Measurements from ENCODE around the gene HK2.
"Not testable (repeated sequence)": the region's sequence is repeated elsewhere in the genome, so short reads cannot be mapped to it uniquely, and the experiment has no call there.

Gene HK2

DNA sequence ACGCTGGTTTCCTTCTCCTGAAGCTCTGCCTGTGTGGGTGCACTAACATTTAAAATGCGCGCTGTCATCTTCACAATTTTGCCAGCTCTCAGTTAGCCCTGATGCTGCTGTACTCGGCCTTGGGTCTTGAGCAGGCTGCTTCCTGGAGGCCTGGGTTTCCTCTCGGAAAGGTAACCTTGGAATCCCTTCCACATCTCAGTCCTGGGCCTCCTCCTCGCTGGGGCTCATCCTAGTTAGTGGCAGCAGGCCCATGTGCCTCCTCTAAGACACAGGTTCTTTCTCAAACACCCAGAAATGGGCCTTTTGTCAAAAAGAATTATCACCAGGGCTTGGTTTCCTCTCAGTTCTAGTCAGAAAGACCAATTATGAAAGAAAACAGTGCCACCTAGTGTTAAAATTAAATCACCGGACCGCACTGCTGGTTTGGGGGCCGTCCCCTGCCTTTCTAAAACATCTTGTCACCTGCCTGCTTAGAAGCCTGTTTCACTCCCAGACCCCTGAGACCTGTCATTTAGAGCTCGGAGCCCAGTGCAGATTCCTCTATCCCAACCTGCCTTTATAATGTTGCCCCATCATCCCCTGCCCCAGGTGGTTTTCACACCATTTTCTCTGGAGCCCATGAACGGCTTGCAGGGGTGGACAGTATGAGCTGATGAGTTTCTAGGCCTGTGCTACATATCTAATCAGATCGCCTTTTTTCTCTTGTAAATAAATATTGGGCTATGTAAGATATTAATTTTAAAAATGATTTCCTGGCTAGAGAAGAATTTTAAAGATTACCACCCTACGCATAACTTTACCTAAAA is 42.4 kb downstream of the HK2 start:
- peak in 1 of 2 donors; percentile 49 for DNase-seq (ENCODE audit: low read depth in 1 of 2, low spot score in 1 of 2)

DNA sequence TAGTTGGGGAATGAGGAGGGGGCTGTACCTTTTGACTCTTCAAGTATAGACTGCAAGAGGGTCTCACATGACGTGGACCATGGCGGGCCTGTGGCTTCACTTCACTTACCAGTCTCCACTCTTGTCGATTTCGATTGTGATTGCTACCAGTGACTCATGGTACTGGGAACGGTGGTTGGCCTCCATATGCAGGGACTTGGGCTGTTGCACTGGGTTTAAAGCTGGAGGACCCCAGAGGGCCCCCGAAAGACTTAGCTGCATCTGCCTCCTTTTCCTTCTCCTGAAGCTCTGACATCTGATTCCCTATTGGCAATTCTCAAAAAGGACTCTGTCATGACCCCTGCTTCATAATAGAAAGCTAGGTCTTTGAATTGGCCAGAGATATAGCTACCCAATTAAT is 43.4 kb downstream of the HK2 start:
- no peak for DNase-seq (ENCODE audit: low read depth in 1 of 2, low spot score in 1 of 2)

DNA sequence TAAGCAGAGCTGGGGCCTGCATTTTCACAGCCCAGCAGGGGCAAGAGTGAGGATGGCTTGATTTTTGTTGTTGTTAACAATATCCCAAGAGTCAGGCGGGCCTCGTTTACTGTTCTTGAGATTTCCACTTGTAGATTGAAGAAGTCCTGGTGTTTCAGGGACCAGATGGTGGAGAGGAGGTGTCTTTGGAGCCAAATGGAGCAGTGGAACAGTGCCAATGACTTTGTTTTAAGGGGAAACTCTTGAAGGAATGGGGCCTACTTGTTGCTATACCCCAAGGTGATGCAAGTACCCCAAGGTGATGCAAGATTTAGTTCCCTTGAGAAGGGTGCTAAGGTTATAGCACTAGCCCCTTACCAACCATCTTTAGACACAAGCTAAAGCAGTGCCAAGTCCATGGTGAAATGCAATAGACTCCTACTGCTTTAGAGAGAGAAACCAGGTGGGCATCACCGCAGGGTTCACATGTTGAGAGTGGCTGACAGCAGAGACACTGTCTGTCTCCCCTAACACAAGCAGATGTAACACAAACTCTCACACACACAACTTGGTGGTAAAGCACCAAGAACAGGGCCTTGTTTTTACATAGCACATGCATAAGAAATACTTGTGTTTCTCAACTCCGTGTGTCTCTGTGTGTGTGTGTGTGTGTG is 44.0 kb downstream of the HK2 start:
- no peak for DNase-seq (ENCODE audit: low read depth in 1 of 2, low spot score in 1 of 2)

DNA sequence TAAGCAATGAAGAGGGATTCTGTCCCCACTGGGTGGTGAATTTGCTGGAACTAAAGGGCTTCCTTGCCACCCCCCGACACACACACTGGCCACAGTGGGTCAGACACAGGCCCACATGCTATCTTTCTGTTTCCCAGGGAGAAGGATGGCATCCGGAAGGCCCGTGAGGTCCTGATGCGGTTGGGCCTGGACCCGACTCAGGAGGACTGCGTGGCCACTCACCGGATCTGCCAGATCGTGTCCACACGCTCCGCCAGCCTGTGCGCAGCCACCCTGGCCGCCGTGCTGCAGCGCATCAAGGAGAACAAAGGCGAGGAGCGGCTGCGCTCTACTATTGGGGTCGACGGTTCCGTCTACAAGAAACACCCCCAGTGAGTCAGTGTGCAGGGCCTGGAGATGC is 44.6 kb downstream of the HK2 start:
- DNase-seq (ENCODE audit: low read depth in 1 of 2, low spot score in 1 of 2) = no peak

DNA sequence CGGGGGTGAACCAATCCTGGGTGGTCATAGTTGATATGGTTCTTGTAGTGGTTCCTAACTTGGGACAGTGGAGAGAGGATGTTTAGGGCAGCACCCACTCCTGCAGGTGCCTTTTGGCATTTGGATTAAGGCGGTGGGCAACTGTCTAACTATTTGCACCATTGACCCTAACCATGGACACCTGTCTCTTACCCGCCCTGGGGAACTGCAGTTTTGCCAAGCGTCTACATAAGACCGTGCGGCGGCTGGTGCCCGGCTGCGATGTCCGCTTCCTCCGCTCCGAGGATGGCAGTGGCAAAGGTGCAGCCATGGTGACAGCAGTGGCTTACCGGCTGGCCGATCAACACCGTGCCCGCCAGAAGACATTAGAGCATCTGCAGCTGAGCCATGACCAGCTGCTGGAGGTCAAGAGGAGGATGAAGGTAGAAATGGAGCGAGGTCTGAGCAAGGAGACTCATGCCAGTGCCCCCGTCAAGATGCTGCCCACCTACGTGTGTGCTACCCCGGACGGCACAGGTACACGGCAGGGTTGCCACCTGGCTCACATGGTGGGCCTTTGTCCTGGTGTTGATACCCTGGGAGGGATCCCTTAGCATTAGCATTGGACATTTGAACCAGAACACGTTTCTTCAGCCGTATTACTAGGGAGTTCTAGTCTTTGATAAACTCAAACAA is 46.3 kb downstream of the HK2 start:
- DNase-seq (ENCODE audit: low read depth in 1 of 2, low spot score in 1 of 2) = no peak

DNA sequence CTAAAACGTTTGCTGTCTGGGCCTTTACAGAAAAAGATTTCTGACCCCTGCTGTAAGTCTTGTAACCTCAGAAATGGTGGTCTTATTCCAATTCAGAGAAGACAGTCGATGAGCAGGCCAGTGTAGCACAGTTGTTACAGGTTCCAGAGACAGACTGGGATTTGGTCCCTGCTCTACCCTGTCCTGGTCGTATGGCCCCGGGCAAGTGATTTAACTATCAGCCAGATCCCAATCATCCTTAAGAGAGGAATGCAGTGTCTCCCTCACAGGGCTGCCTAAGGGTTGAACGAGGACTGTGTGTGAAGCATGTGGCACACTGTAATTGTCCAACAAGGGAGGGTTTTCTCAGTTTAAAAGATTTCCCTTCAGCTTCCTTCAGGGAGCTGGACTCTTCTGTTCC is 47.2 kb downstream of the HK2 start:
- DNase-seq (ENCODE audit: low read depth in 1 of 2, low spot score in 1 of 2) = no peak

DNA sequence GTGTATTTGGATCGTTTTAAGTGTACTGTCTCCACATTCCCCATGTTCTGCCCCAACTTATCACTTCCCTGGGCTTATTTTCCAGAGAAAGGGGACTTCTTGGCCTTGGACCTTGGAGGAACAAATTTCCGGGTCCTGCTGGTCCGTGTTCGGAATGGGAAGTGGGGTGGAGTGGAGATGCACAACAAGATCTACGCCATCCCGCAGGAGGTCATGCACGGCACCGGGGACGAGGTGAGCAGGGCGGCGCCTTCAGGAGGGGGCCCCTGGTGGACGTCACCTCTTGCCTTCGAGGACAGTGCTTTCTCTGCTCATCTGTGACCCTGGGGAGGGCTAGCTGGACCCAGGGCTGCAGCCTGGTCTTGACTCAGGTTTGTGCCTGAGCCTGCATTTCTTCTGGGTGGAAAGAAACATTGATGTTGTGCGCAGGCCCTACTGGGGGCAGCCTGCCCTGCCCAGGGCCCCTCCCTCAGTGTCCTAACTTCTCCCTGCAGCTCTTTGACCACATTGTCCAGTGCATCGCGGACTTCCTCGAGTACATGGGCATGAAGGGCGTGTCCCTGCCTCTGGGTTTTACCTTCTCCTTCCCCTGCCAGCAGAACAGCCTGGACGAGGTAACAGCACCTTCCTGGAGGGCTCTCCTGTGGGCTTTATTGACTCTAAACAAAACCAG is 47.8 kb downstream of the HK2 start:
- no peak for DNase-seq (ENCODE audit: low read depth in 1 of 2, low spot score in 1 of 2)

DNA sequence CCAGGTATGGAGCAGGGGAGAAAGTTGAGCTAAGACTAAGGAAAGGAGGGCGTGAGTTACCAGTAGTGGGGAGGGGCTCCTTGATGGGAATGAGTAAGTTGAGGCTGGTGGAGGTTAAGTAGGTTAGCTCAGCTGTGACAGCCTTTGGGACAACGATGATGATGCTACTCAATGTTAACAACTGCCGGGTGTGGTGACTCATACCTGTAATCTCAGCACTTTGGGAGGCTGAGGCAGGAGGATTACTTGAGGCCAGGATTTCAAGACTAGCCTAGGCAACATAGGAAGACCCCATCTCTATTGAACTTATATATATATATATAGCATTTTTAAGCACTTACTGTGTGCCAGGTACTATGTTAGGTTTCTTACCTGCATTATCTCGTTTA is 48.4 kb downstream of the HK2 start:
- DNase-seq (ENCODE audit: low read depth in 1 of 2, low spot score in 1 of 2) = no peak

DNA sequence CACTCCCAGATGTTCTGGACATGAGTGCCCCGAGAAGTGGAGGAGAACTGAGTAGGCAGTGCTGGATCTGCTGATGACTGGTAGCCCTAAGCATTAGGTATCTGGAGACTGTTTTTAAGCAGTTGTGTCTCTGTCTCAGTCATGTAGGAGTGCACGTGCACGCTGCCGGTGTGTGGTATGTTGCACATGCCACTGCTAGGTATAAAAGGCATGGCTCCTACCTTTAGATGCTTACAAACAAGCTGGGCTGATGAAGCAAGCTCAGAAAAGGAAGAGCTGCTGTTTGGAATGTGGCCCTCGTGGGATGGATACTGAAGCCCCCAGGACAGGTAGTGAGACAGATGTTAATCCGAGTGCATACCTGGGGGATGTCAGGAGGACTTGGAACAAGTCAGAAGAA is 49.1 kb downstream of the HK2 start:
- DNase-seq (ENCODE audit: low read depth in 1 of 2, low spot score in 1 of 2) = no peak

DNA sequence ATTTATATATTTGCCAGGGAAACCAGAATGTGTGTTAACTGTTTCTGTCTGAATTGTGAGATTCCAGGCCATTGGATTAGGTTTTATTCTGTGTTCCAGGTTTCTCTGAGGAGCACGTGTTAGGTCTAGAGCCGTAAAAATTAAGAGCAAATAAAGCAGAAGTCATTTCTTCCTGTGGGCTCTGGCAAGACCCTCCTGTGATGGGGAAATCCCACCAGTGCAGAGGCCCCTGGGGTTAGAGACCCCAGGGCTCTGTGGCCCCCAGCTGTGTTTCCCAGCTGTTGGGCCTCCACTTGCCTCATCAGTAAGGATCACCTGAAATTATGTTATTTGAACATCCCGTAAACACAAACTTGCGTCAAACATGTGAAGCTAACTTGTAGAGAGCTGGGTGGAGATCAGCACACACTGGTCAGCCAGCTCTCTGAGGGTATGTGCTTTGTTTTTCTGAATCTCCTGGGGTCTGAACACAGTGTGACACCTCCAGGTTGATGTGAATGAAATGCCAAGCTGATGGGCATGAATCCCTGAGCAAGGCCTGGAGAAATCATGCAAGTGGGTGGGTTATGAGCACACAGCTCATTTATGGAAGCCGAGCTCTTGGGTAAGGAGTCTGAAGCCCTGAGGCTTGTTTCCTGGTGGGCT is 50.3 kb downstream of the HK2 start:
- DNase-seq (ENCODE audit: low read depth in 1 of 2, low spot score in 1 of 2) = no peak

DNA sequence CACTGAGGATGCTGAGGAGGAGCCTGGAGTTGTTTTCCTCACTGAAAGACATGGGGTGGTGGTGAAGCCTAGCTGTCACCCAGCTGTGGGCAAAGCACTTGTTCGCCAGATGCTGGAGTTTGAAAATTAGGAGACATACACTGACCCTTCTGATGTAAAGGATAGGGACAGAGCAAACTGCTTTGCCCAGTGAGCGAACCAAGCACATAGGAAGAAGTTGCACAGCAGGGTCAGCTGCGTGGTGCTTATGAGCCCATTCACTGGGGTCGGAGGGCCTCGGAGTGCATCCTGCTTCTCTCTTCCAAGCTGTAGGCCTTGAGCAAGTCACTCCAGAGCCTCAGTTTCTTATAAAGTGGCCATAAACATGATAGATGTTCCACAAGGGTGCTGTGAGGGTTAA is 50.9 kb downstream of the HK2 start:
- no peak for DNase-seq (ENCODE audit: low read depth in 1 of 2, low spot score in 1 of 2)

DNA sequence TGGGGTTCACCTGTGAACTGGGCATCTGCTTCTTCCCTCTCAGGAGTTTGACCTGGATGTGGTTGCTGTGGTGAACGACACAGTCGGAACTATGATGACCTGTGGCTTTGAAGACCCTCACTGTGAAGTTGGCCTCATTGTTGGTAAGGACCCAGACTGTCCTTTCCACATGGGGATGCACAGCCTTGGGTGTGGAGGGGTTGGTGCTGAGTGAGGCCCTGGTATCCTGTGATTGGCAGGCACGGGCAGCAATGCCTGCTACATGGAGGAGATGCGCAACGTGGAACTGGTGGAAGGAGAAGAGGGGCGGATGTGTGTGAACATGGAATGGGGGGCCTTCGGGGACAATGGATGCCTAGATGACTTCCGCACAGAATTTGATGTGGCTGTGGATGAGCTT is 52.3 kb downstream of the HK2 start:
- DNase-seq (ENCODE audit: low read depth in 1 of 2, low spot score in 1 of 2) = no peak

DNA sequence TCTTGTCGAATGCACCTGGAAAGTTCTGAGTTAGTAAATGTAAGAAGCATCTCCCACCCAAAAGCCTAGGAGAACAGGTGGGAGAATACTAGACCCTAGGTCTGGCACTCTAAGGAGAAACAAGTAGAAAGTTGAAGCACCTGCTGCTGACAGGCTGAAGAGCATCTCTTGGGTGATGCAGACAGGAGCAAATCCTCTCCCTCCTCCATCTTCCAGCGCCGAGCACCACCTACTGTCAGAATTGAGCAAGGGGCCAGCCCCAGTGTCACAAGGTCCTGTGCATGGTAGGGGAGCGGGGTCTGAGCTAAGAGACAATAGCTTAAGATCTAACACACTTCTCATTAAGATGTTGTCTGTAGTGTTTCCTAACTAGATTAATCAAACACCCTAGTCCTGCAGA is 52.9 kb downstream of the HK2 start:
- DNase-seq (ENCODE audit: low read depth in 1 of 2, low spot score in 1 of 2) = no peak

DNA sequence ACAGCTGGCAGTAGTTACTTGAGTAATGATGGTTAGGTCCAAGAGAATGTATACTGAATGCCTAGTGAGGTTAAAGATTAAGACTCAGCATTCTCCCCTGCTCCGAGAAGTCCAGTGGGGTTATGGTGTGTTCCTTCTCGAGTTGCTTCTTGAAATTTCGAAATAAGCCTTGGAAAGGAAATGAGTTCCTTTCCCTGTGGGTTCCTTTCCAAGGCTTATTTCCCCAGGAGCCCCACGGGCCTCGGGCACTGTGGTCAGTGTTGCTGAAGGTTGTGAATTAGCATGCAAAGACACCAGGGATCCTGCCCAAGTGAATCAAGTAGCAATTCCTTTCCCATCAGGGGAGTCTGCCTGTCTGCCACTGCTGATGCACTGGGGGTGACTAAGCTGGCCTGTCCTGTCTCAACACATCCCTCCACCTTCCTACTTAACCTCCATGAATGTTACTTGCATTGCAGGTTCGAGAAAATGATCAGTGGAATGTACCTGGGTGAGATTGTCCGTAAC is 53.6 kb downstream of the HK2 start:
- no peak for DNase-seq (ENCODE audit: low read depth in 1 of 2, low spot score in 1 of 2)

DNA sequence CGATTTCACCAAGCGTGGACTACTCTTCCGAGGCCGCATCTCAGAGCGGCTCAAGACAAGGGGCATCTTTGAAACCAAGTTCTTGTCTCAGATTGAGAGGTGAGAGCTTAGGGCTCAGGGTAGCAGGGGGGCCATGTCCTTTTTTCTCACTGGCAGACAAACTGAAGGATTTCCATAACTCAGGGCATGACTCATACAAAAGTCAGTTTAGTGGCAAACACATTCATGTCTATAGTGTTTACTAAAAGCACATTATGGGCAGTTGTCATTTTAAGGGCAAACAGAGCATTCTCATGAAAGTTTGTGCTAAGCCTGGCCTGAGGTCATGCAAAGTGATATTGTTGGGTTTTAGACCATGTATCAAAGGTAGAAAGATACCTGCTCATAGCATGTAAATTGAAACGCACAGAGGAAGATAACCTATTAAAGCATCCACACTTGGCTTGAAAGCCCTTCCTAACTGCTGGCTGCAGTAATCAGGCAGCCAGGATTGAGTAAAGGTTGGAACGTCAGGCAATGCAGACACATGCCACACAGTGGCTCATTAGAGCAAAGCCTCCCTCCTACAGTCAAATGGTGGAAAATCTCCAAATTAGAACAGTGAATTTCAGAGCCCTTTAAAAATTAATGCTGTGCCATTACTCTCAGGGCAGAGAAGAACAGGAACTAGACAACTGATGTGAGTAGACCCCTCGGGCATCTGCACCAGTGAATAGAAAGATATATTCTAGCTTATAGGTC is 54.2 kb downstream of the HK2 start:
- no peak for DNase-seq (ENCODE audit: low read depth in 1 of 2, low spot score in 1 of 2)

DNA sequence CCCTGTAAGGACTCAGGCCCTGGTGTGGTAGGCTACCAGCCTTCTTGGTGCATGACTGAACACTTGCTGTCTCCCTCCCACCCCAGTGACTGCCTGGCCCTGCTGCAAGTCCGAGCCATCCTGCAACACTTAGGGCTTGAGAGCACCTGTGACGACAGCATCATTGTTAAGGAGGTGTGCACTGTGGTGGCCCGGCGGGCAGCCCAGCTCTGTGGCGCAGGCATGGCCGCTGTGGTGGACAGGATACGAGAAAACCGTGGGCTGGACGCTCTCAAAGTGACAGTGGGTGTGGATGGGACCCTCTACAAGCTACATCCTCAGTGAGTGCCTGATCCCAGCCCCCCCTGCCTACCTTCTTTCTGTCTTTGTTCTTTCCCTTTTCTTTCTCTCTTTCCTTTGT is 55.2 kb downstream of the HK2 start:
- no peak for DNase-seq (ENCODE audit: low read depth in 1 of 2, low spot score in 1 of 2)

DNA sequence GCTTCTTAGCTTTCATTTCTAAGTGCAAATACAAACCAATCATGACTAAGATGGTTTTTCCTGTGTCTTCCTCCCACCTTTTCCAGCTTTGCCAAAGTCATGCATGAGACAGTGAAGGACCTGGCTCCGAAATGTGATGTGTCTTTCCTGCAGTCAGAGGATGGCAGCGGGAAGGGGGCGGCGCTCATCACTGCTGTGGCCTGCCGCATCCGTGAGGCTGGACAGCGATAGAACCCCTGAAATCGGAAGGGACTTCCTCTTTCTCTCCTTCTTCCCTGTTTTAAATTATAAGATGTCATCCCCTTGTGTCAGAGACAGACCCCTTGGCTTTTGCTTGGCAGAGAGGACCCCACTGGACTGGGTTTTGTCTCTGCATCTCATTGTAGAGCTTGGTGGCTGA is 56.8 kb downstream of the HK2 start:
- DNase-seq (ENCODE audit: low read depth in 1 of 2, low spot score in 1 of 2) = no peak

DNA sequence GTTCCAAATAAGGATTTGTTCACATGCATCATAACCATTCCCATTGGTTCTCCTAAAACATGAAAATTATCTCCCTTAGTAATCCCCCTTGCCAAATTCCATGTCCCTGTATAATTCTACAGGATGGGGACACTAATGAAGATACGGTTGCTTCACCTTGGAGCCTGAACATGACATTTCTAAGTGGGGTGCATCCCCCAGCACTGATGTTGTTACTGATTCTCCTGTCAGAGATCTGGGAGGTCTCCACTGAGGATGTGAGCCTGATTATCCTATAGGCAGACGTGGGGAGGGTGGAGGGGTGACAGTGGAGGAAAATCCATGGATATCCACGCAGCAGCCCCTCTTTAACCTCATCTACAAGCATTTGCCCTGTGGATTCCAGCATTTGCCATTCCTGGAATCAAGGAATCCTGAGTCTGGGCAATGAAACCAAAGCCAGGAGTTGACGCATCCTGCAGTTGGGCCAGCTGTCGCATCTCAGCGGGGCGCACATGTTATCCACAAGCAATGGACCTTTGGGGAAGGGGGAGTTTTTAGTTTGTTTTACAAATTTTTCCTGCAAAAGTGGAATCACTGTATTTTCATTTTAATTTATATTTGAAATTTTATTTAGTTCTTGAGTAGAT is 57.3 kb downstream of the HK2 start:
- DNase-seq (ENCODE audit: low read depth in 1 of 2, low spot score in 1 of 2) = no peak

DNA sequence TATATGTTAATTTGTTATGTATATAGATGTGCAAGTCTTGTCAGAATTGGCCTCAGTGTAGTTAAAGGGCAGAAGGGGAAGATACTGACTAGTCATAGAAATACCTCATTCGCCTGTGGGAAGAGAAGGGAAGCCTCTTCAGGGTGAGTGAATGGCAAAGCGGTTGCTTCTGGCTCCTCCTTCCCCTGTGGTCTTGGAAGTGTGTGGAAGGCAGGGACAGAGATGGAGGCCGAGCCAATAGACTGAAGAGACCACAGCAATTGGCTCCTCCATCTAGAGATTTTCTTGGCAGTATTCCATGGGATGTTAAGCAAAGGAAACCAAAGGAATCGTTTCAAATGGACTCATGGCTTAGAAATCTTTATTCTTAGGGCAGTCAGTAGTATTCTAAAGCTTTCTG is 57.9 kb downstream of the HK2 start:
- DNase-seq (ENCODE audit: low read depth in 1 of 2, low spot score in 1 of 2) = not testable (repeated sequence)

DNA sequence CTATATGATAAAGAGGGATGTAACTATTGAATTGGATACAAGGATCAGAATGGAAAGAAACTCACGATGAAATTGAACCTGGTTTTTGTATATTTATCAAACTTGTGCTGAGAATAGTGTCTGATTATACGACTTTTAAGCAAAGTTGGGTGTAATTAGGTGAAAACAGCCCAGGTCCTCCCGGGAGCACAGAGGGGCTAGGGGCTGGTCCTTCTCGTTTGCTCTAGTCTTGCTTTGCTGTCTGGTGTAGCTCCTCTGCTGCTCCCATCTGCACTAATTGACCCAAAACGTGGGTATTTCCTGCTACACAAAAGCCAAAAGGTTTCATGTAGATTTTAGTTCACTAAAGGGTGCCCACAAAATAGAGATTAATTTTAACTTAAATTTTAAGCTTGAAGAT is 58.7 kb downstream of the HK2 start:
- DNase-seq (ENCODE audit: low read depth in 1 of 2, low spot score in 1 of 2) = no peak

All from activated CD4-positive, alpha-beta T cell treated with anti-CD3 and anti-CD28 coated beads, Interleukin-2, amount 50 U/mL, for 24 hours (primary cell).